VCaP (cell line): Measurements from ENCODE around the gene HDAC7.

ENCODE experiments used
- H3K27ac ChIP-seq: fragments of 450-650 bp; 2 replicates; pipeline ENCODE4 v1.5.1; 2017
- CTCF ChIP-seq: fragments of 450-650 bp; conservative IDR thresholded peaks from 2 replicates; pipeline ENCODE4 v1.5.1; 2017; ENCODE audit warnings: mild to moderate bottlenecking, moderate library complexity

Gene HDAC7

GRCh38 chr12:47840571-47840970, 20.9 kb upstream of the HDAC7 start:
- no peak overlapping the region for H3K27ac ChIP-seq
- TF ChIP-seq CTCF, result no peak

GRCh38 chr12:47839214-47839876, 19.6 kb upstream of the HDAC7 start:
- TF ChIP-seq CTCF, result no peak

GRCh38 chr12:47838286-47838931, 18.7 kb upstream of the HDAC7 start:
- no peak overlapping the region for H3K27ac ChIP-seq
- TF ChIP-seq CTCF, result peak; percentile 80

More at GRCh38 chr12:47839214-47839876, 19.6 kb upstream of the HDAC7 start:
- H3K27ac ChIP-seq, result no peak overlapping the region

- H3K27ac ChIP-seq, result no peak overlapping the region
- peak; percentile 94 for TF ChIP-seq CTCF
Measured at GRCh38 chr12:47837190-47838171, 17.8 kb upstream of the HDAC7 start.

GRCh38 chr12:47835831-47836155, 16.1 kb upstream of the HDAC7 start:
- no peak for TF ChIP-seq CTCF
- no peak overlapping the region for H3K27ac ChIP-seq

- H3K27ac ChIP-seq, result no peak overlapping the region
- no peak for TF ChIP-seq CTCF
Measured at GRCh38 chr12:47835006-47835830, 15.5 kb upstream of the HDAC7 start.
